OCI-LY7 (cell line): Measurements from ENCODE around the gene TMEM271. TPM values are rescaled to one million over a fixed set of nuclear protein-coding genes. Genes with fewer than 3 reads are reported as not detected.

Source experiments
- BruUV-seq: library from RNA; stranded (reverse); fragments of 400-500 nt; replicated peaks from 2 replicates; lab custom pipeline; 2021; lab: Mats Ljungman, UMichigan
- CTCF ChIA-PET: fragments of 300-600 bp; sonication (Branson Sonifier 250); formaldehyde crosslinking; loops from one replicate; lab custom pipeline; 2022; ENCODE audit warnings: antibody characterized with exemption; ENCODE audit not compliant: unreplicated experiment; lab: Charles Lee
- POLR2A ChIA-PET: fragments of 300-600 bp; sonication (Branson Sonifier 250); formaldehyde crosslinking; loops from one replicate; lab custom pipeline; 2022; ENCODE audit warnings: antibody characterized with exemption; lab: Charles Lee
- DNase-seq: peaks from one replicate; pipeline ENCODE4 v3.0.0-alpha.2; 2015; ENCODE audit warnings: low spot score
- H2AFZ ChIP-seq: fragments of 200-600 bp; sonication (generic), shearing (Covaris generic); 2 replicates; pipeline ENCODE4 v1.6.1; 2014; ENCODE audit warnings: mild to moderate bottlenecking, antibody characterized with exemption, low read length, moderate library complexity
- H3K27ac ChIP-seq: fragments of 200-600 bp; sonication (generic); 2 replicates; pipeline ENCODE4 v1.5.1; 2014; ENCODE audit warnings: mixed run types, low read depth, mild to moderate bottlenecking, moderate library complexity, low read length, inconsistent platforms; ENCODE audit not compliant: poor library complexity, severe bottlenecking
- H3K36me3 ChIP-seq: fragments of 200-600 bp; sonication (generic); 2 replicates; pipeline ENCODE4 v1.6.1; 2014; ENCODE audit warnings: mild to moderate bottlenecking, antibody characterized with exemption, low read length, moderate library complexity, mixed read lengths; ENCODE audit not compliant: insufficient read depth
- H3K4me1 ChIP-seq: fragments of 200-600 bp; sonication (generic); 2 replicates; pipeline ENCODE4 v1.5.1; 2014; ENCODE audit warnings: mild to moderate bottlenecking, low read length; ENCODE audit not compliant: insufficient read depth, poor library complexity, severe bottlenecking
- H3K4me2 ChIP-seq: fragments of 200-600 bp; sonication (generic); 2 replicates; pipeline ENCODE4 v1.6.1; 2014; ENCODE audit warnings: mild to moderate bottlenecking, low read length
- H3K4me3 ChIP-seq: fragments of 200-600 bp; sonication (generic); 2 replicates; pipeline ENCODE4 v1.5.1; 2014; ENCODE audit warnings: mild to moderate bottlenecking, low read depth, low read length; ENCODE audit not compliant: poor library complexity, severe bottlenecking
- H3K79me2 ChIP-seq: fragments of 200-600 bp; sonication (generic); 2 replicates; pipeline ENCODE4 v1.6.1; 2016; ENCODE audit warnings: low read depth, mild to moderate bottlenecking, low read length, moderate library complexity, mixed read lengths; ENCODE audit not compliant: insufficient read depth
- H3K9me2 ChIP-seq: fragments of 200-600 bp; sonication (generic); 2 replicates; pipeline ENCODE4 v1.6.1; 2016; ENCODE audit warnings: mild to moderate bottlenecking, low read length, mixed read lengths; ENCODE audit not compliant: insufficient read depth
- H3K9me3 ChIP-seq: fragments of 200-600 bp; sonication (generic); 2 replicates; pipeline ENCODE4 v1.6.1; 2014; ENCODE audit warnings: mild to moderate bottlenecking, mixed run types, low read length, mixed read lengths
- H4K20me1 ChIP-seq: fragments of 200-600 bp; sonication (generic); 2 replicates; pipeline ENCODE4 v1.6.1; 2014; ENCODE audit warnings: mild to moderate bottlenecking, antibody characterized with exemption, low read length, moderate library complexity, mixed read lengths; ENCODE audit not compliant: insufficient read depth
- CTCF ChIP-seq: fragments of 200-600 bp; sonication (generic); conservative IDR thresholded peaks from 2 replicates; pipeline ENCODE4 v1.5.1; 2014; ENCODE audit warnings: mild to moderate bottlenecking, antibody characterized with exemption, low read length, moderate library complexity, mixed read lengths
- EZH2phosphoT487 ChIP-seq: fragments of 200-600 bp; sonication (generic); IDR thresholded peaks from 2 replicates; pipeline ENCODE4 v1.6.1; 2018; ENCODE audit warnings: low read depth, borderline replicate concordance, mild to moderate bottlenecking, mixed run types, antibody characterized with exemption, low read length, moderate library complexity, mixed read lengths
- intact Hi-C: fragments of 100-400 bp; cut with micrococcal nuclease; formaldehyde crosslinking; loops from one replicate; pipeline ENCODE4 v1.10.0; 2022; ENCODE audit not compliant: unreplicated experiment
- total RNA-seq, 2 experiments: library from RNA; depleted of rRNA in 1 of 2; stranded (reverse); fragments of >200 nt in 1 of 2; shearing (Covaris generic) in 1 of 2; gene quantifications; 2 replicates each; pipeline ENCODE4 v1.2.3, GENCODE V29; 2014 to 2022

The TMEM271 gene
- total RNA-seq, 2 experiments from 2014 or later = not detected

GRCh38 chr4:589219-589963 is 13.3 kb upstream of the TMEM271 start:
- no peaks in the 10 kb centered on the region for H3K9me2 ChIP-seq
- ChIA-PET CTCF (no interaction called here), POLR2A (interaction anchor here (1.0 kb wide), 1 partner anchor 15 kb away, joined by 3 read pairs; no protein-coding TSS in a partner anchor)
- BruUV-seq = no TSS peak
- no peak overlapping the region for H3K4me2 ChIP-seq
- no peak overlapping the region for H3K4me3 ChIP-seq
- DNase-seq = no peak
- no peaks in the 10 kb centered on the region for H4K20me1 ChIP-seq
- TF ChIP-seq EZH2phosphoT487 (no peak), CTCF (no peak)
- intact Hi-C loops = no loop called here
- H3K79me2 ChIP-seq = no peaks in the 10 kb centered on the region
- H3K27ac ChIP-seq = no peak overlapping the region
- H3K36me3 ChIP-seq = no peaks in the 10 kb centered on the region
- no peak overlapping the region for H2AFZ ChIP-seq
- H3K4me1 ChIP-seq = no peaks in the 10 kb centered on the region
- H3K9me3 ChIP-seq = no peaks in the 10 kb centered on the region

GRCh38 chr4:588351-588849 is 12.3 kb upstream of the TMEM271 start:
- intact Hi-C loops = no loop called here
- Histone ChIP-seq H3K9me3 (peaks cover 7% of the 10 kb centered on the region; the same call in 1 of the 2 replicates), H4K20me1 (no peaks in the 10 kb centered on the region), H2AFZ (no peak overlapping the region), H3K27ac (no peak overlapping the region), H3K4me1 (no peaks in the 10 kb centered on the region), H3K4me3 (no peak overlapping the region), H3K36me3 (no peaks in the 10 kb centered on the region), H3K79me2 (no peaks in the 10 kb centered on the region), H3K9me2 (no peaks in the 10 kb centered on the region), H3K4me2 (no peak overlapping the region)
- POLR2A ChIA-PET = no interaction called here
- no peak for DNase-seq
- CTCF ChIA-PET = no interaction called here
- BruUV-seq = no TSS peak
- TF ChIP-seq CTCF (no peak), EZH2phosphoT487 (no peak)
